Measurements from ENCODE around the gene IL20.

The IL20 gene

DNA sequence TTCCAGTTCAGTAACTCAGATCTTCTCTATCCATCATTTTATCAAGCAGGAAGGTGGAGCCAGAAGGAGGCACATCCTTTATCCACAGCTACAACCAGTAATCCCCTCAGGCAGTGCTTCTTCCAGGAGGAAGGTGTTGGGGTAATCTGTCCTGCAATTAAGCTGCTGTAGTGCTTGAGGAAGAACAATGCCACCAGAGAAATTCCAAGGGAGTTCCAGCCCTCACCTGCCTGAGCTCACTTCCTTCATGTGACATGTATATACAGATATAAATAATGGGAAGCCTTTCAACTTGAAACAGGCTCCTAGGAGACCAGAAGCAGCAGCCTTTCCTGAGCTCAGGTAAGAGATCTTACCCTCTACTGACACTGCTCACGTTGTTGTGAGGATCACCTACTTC, 2.2 kb upstream of the IL20 start:
- TF ChIP-seq, protein P1, sequence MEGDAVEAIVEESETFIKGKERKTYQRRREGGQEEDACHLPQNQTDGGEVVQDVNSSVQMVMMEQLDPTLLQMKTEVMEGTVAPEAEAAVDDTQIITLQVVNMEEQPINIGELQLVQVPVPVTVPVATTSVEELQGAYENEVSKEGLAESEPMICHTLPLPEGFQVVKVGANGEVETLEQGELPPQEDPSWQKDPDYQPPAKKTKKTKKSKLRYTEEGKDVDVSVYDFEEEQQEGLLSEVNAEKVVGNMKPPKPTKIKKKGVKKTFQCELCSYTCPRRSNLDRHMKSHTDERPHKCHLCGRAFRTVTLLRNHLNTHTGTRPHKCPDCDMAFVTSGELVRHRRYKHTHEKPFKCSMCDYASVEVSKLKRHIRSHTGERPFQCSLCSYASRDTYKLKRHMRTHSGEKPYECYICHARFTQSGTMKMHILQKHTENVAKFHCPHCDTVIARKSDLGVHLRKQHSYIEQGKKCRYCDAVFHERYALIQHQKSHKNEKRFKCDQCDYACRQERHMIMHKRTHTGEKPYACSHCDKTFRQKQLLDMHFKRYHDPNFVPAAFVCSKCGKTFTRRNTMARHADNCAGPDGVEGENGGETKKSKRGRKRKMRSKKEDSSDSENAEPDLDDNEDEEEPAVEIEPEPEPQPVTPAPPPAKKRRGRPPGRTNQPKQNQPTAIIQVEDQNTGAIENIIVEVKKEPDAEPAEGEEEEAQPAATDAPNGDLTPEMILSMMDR (IDR thresholded peaks at IDR 0.05; ENCODE audit: low read depth, low read length) = no peak

DNA sequence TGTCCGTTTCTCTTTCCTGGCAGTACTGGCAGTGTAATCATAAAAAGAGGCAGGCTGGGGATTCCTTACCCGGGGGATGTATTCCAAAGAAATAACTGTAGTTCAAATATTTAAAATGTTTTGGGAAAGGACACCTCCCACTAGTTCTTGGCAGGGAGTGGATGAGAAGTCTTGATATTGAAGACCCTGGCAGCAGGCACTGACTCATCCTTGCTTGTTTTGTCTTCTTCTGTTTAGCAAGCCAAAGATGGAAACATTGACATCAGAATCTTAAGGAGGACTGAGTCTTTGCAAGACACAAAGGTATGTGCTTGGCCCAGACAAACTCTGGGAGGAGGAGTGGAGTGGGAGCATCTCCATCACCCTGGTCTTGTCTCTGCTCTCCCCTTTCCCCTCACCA, 639 bp downstream of the IL20 start:
- H3K4me3 ChIP-seq (ENCODE audit: low read depth, low read length) = no peak overlapping the region
- TF ChIP-seq, protein P1 (IDR thresholded peaks at IDR 0.05; ENCODE audit: low read depth, low read length) = no peak

More for the DNA sequence above, 2.2 kb upstream of the IL20 start:
- no peak overlapping the region for H3K4me3 ChIP-seq (ENCODE audit: low read depth, low read length)

GRCh38 chr1:206867239-206867638, 1.8 kb downstream of the IL20 start:
- TF ChIP-seq, protein P1 (IDR thresholded peaks at IDR 0.05; ENCODE audit: low read depth, low read length) = no peak
- no peak overlapping the region for H3K4me3 ChIP-seq (ENCODE audit: low read depth, low read length)

GRCh38 chr1:206867716-206868115, 2.3 kb downstream of the IL20 start:
- TF ChIP-seq, protein P1 (IDR thresholded peaks at IDR 0.05; ENCODE audit: low read depth, low read length) = no peak
- no peak overlapping the region for H3K4me3 ChIP-seq (ENCODE audit: low read depth, low read length)

DNA sequence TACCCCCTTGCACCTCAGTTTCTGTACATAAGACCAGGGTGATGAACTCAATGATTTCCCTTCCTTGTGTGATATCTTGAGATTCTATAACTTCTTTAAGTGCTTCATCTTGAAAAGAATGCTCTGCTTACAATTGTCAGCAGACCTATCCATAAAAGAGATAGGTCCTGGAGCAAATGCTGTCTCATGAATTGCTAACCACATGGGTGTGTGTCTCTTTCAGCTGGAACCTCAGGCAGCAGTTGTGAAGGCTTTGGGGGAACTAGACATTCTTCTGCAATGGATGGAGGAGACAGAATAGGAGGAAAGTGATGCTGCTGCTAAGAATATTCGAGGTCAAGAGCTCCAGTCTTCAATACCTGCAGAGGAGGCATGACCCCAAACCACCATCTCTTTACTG, 2.8 kb downstream of the IL20 start:
- TF ChIP-seq, protein P1 (IDR thresholded peaks at IDR 0.05; ENCODE audit: low read depth, low read length) = no peak
- no peak overlapping the region for H3K4me3 ChIP-seq (ENCODE audit: low read depth, low read length)

DNA sequence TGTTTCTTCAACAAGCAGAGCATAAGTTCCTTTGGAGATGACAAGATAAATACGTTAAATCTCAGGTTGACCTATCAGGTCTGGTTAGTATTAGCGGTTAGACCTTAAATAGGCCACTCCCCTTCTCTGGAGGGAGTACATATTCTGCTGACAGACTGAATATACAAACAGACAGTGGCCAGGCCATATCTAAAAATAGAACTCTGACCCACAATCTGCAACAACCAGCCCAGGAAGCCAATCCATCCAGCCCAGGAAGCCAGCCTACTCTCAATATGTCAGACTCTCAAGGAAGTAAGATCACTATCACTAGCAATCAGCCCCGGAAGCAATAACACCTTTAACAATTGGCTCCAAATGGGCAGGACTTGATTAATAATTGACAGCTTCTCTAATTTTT, 6.7 kb downstream of the IL20 start:
- H3K4me3 ChIP-seq (ENCODE audit: low read depth, low read length) = no peak overlapping the region
- TF ChIP-seq, protein P1 (IDR thresholded peaks at IDR 0.05; ENCODE audit: low read depth, low read length) = no peak

GRCh38 chr1:206873603-206874188, 8.3 kb downstream of the IL20 start:
- H3K4me3 ChIP-seq (ENCODE audit: low read depth, low read length) = no peak overlapping the region
- TF ChIP-seq, protein P1 (IDR thresholded peaks at IDR 0.05; ENCODE audit: low read depth, low read length) = no peak
